Fibroblast of lung (primary cell): ENCODE results near the gene STX1B. TPM values are rescaled to one million over a fixed set of nuclear protein-coding genes. Genes with fewer than 3 reads are reported as not detected.

Experiments used
- DNase-seq, 2 donors: peaks; one replicate each; pipeline versions ENCODE4 v3.0.0 to v3.0.0-alpha.2; 2010; ENCODE audit warnings: low read depth in 2 of 2
- H2AFZ ChIP-seq: 2 replicates; pipeline ENCODE4 v1.5.1; 2012; ENCODE audit warnings: low read length, control low read depth, inconsistent platforms
- H3K27ac ChIP-seq: 2 replicates; pipeline ENCODE4 v1.5.1; 2011; ENCODE audit warnings: low read length, control low read depth; ENCODE audit not compliant: insufficient read depth
- H3K27me3 ChIP-seq: 2 replicates; pipeline ENCODE4 v1.5.1; 2011; ENCODE audit warnings: mild to moderate bottlenecking, low read length; ENCODE audit not compliant: control insufficient read depth, insufficient read depth
- H3K36me3 ChIP-seq: 2 replicates; pipeline ENCODE4 v1.5.1; 2011; ENCODE audit warnings: low read length; ENCODE audit not compliant: control insufficient read depth, insufficient read depth
- H3K4me1 ChIP-seq: 2 replicates; pipeline ENCODE4 v1.5.1; 2011; ENCODE audit warnings: low read length; ENCODE audit not compliant: control insufficient read depth, insufficient read depth; ENCODE audit errors: extremely low read depth
- H3K4me2 ChIP-seq: 2 replicates; pipeline ENCODE4 v1.5.1; 2011; ENCODE audit warnings: low read length, control low read depth; ENCODE audit not compliant: insufficient read depth; ENCODE audit errors: extremely low read depth
- H3K4me3 ChIP-seq, 4 experiments: fragments of 200-600 bp in 1 of 4; sonication (generic) in 1 of 4; replicated peaks in 1 of 4; 2 replicates each; pipeline ENCODE4 v1.5.1; 2011 to 2016; ENCODE audit warnings: low read length in 4 of 4, low read depth in 3 of 4, mild to moderate bottlenecking in 3 of 4, control low read depth in 2 of 4, inconsistent platforms in 1 of 4, mixed read lengths in 1 of 4; ENCODE audit not compliant: insufficient read depth in 1 of 4; ENCODE audit errors: control extremely low read depth in 1 of 4
- H3K79me2 ChIP-seq: 2 replicates; pipeline ENCODE4 v1.5.1; 2012; ENCODE audit warnings: mild to moderate bottlenecking, low read length, inconsistent platforms; ENCODE audit not compliant: control insufficient read depth, insufficient read depth
- H3K9ac ChIP-seq: 2 replicates; pipeline ENCODE4 v1.5.1; 2011; ENCODE audit warnings: mild to moderate bottlenecking, low read length, control low read depth; ENCODE audit not compliant: insufficient read depth
- H3K9me3 ChIP-seq: 2 replicates; pipeline ENCODE4 v1.5.1; 2012; ENCODE audit warnings: low read depth, low read length; ENCODE audit not compliant: control insufficient read depth, insufficient read depth
- H4K20me1 ChIP-seq: 2 replicates; pipeline ENCODE4 v1.5.1; 2011; ENCODE audit warnings: low read length; ENCODE audit not compliant: control insufficient read depth, insufficient read depth; ENCODE audit errors: extremely low read depth
- EZH2 ChIP-seq: IDR thresholded peaks from 2 replicates; pipeline ENCODE4 v1.5.1; 2012; ENCODE audit warnings: low read length, control low read depth, mild to moderate bottlenecking; ENCODE audit errors: missing control alignments
- polyA plus RNA-seq, 2 donors: library from polyadenylated mRNA; depleted of rRNA in 1 of 2; stranded (reverse) in 1 of 2; unstranded in 1 of 2; fragments of >200 nt; gene quantifications; 2 replicates each; pipeline ENCODE4 v1.2.1, GENCODE V29; 2011 to 2012; ENCODE audit warnings: missing spikeins in 1 of 2
- total RNA-seq: library from RNA; depleted of rRNA; stranded (reverse); fragments of >200 nt; gene quantifications from 2 replicates; pipeline ENCODE4 v1.2.1, GENCODE V29; 2014
- TF ChIP-seq, protein P1 (sequence below), 2 donors: IDR thresholded peaks in 1 of 2; conservative IDR thresholded peaks in 1 of 2; 1 replicate in 1 of 2; 2 replicates in 1 of 2; pipeline ENCODE4 v1.5.1; 2011 to 2012; ENCODE audit warnings: low read length in 2 of 2, control low read depth in 1 of 2, inconsistent platforms in 1 of 2, low read depth in 1 of 2, mild to moderate bottlenecking in 1 of 2

The STX1B gene
- total and polyA plus RNA-seq, 2 donors (not counting 1 experiment from before 2014, with no cell fraction given): 1.3 to 2.1 TPM

GRCh38 chr16:30948667-30949649, 61.5 kb downstream of the STX1B start, which contains the start of gene ORAI3:
ORAI3 (plus strand) TSS chr16:30949068; CDS start chr16:30949290, 222 bp downstream.
- peak within 1 kb of the TSS; percentile 43 to 89 (median 82) for H3K4me3 ChIP-seq
- TF ChIP-seq, protein P1, sequence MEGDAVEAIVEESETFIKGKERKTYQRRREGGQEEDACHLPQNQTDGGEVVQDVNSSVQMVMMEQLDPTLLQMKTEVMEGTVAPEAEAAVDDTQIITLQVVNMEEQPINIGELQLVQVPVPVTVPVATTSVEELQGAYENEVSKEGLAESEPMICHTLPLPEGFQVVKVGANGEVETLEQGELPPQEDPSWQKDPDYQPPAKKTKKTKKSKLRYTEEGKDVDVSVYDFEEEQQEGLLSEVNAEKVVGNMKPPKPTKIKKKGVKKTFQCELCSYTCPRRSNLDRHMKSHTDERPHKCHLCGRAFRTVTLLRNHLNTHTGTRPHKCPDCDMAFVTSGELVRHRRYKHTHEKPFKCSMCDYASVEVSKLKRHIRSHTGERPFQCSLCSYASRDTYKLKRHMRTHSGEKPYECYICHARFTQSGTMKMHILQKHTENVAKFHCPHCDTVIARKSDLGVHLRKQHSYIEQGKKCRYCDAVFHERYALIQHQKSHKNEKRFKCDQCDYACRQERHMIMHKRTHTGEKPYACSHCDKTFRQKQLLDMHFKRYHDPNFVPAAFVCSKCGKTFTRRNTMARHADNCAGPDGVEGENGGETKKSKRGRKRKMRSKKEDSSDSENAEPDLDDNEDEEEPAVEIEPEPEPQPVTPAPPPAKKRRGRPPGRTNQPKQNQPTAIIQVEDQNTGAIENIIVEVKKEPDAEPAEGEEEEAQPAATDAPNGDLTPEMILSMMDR (conservative IDR thresholded peaks at IDR 0.05 in 1 of 2, IDR thresholded peaks at IDR 0.05 in 1 of 2; ENCODE audit: low read depth in 1 of 2, low read length in 2 of 2): no peak
- no peak for TF ChIP-seq EZH2
- H4K20me1 ChIP-seq: no peaks in the 10 kb centered on the region
- peaks cover 15% of the 10 kb centered on the region for H3K36me3 ChIP-seq
- DNase-seq: peak; percentile 53 to 63
- peak within 1 kb of the TSS; percentile 85 for H3K27ac ChIP-seq
- H3K4me2 ChIP-seq: peak within 1 kb of the TSS; percentile 97
- peaks cover 8% of the 10 kb centered on the region for H3K79me2 ChIP-seq
- peaks cover 24% of the 10 kb centered on the region for H3K4me1 ChIP-seq
- no peaks in the 10 kb centered on the region for H3K9me3 ChIP-seq
- peak within 1 kb of the TSS; percentile 76 for H3K9ac ChIP-seq
- no peaks in the 10 kb centered on the region for H3K27me3 ChIP-seq
- H2AFZ ChIP-seq: no peak within 1 kb of the TSS

DNA sequence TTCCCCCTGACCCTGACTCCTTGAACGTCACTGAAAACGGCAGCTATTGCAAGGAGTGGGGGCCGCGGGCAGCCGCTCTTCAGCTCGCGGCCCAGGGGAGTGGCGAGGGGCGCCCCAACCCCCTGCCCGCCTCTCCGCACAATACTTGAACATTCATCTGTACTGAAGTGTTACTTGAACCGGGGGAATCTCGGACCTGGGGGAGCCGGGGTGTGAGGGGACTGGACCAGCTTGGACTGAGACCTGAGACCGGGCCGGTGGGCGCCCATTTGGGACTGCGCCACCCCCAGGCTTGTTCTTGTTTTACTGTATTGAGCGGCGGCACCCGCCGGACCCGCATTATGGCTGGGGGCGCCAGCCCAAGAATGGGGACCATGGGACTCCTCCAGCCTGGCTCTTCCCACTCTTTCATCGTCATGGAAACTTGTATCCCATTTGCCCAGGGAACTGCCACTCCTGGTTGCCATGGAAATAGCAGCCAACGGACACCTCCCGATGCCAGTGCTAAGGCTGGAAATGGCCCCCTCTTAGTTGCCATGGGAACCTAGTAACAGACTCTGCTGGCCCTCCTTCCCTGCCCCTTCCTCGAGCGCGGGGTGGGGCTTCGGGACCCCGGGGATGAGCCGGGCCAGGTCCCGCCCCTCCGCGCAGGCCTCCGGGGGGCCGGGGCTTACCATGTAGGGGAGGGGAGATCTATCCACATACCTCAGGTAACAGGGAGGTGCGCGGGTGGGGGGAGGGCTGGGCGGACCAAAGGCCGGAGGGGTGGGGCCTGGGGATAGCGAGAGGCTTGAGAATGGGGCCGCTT, 62.4 kb downstream of the STX1B start:
- no peak overlapping the region for H2AFZ ChIP-seq
- H3K36me3 ChIP-seq: peaks cover 10% of the 10 kb centered on the region
- H3K27ac ChIP-seq: peak overlapping the region; percentile 85
- no peaks in the 10 kb centered on the region for H3K27me3 ChIP-seq
- H3K9ac ChIP-seq: peak overlapping the region; percentile 76
- H3K9me3 ChIP-seq: no peaks in the 10 kb centered on the region
- H4K20me1 ChIP-seq: no peaks in the 10 kb centered on the region
- DNase-seq: peak; percentile 98 to 99
- peaks cover 8% of the 10 kb centered on the region for H3K79me2 ChIP-seq
- H3K4me1 ChIP-seq: peaks cover 21% of the 10 kb centered on the region
- H3K4me2 ChIP-seq: peak overlapping the region; percentile 32
- peak overlapping the region; percentile 43 to 89 (median 82) for H3K4me3 ChIP-seq
- no peak for TF ChIP-seq EZH2
- TF ChIP-seq, protein P1 (conservative IDR thresholded peaks at IDR 0.05 in 1 of 2, IDR thresholded peaks at IDR 0.05 in 1 of 2; ENCODE audit: low read depth in 1 of 2, low read length in 2 of 2): no peak

- peaks cover 8% of the 10 kb centered on the region for H3K79me2 ChIP-seq
- no peaks in the 10 kb centered on the region for H3K9me3 ChIP-seq
- H3K4me1 ChIP-seq: peaks cover 21% of the 10 kb centered on the region
- no peak overlapping the region for H3K4me2 ChIP-seq
- H3K27me3 ChIP-seq: no peaks in the 10 kb centered on the region
- DNase-seq: no peak
- H4K20me1 ChIP-seq: no peaks in the 10 kb centered on the region
- peak overlapping the region; percentile 82 for H3K27ac ChIP-seq
- no peak overlapping the region for H3K9ac ChIP-seq
- peaks cover 14% of the 10 kb centered on the region for H3K36me3 ChIP-seq
- H3K4me3 ChIP-seq: no peak overlapping the region
- H2AFZ ChIP-seq: no peak overlapping the region
- TF ChIP-seq, protein P1 (conservative IDR thresholded peaks at IDR 0.05 in 1 of 2, IDR thresholded peaks at IDR 0.05 in 1 of 2; ENCODE audit: low read depth in 1 of 2, low read length in 2 of 2): no peak
- TF ChIP-seq EZH2: no peak
Measured at GRCh38 chr16:30947541-30947858, 62.9 kb downstream of the STX1B start.
